ENCODE measurements around the gene TMEM253.

- TF ChIP-seq ZNF501 (tag by site-specific recombination; IDR thresholded peaks at IDR 0.05), result no peak
- no peak for TF ChIP-seq CTCF (tag by site-specific recombination; IDR thresholded peaks at IDR 0.05)
- TF ChIP-seq ZNF274 (IDR thresholded peaks at IDR 0.05; ENCODE audit: low read length), result no peak
- TF ChIP-seq ZNF274 (tag by site-specific recombination; IDR thresholded peaks at IDR 0.05; ENCODE audit: borderline replicate concordance), result no peak
- TF ChIP-seq ZBTB21 (tag by site-specific recombination; IDR thresholded peaks at IDR 0.05), result no peak
Observed at GRCh38 chr14:21061347-21061668, 39.6 kb upstream of the TMEM253 start.

Data from HEK293 (cell line).